Cardiac muscle cell (in vitro differentiated cells and primary cell): Measurements from ENCODE around the gene CALB2. TPM values are rescaled to one million over a fixed set of nuclear protein-coding genes. Genes with fewer than 3 reads are reported as not detected.

Experiments
- DNase-seq, 2 donors: peaks; one replicate each; pipeline versions ENCODE4 v3.0.0 to v3.0.0-alpha.2; 2010 to 2017; ENCODE audit warnings: low read depth in 1 of 2, low spot score in 1 of 2
- H3K27ac ChIP-seq: fragments of 200-600 bp; sonication (generic); 2 replicates; pipeline ENCODE4 v1.5.1; 2016
- H3K27me3 ChIP-seq: fragments of 200-600 bp; sonication (generic); 2 replicates; pipeline ENCODE4 v1.6.0; 2016; ENCODE audit warnings: control low read depth
- H3K36me3 ChIP-seq: fragments of 200-600 bp; sonication (generic); 2 replicates; pipeline ENCODE4 v1.5.1; 2016; ENCODE audit warnings: control low read depth
- H3K4me1 ChIP-seq: fragments of 200-600 bp; sonication (generic); 2 replicates; pipeline ENCODE4 v1.8.1; 2017; ENCODE audit warnings: low read depth, mild to moderate bottlenecking, mixed run types
- H3K4me3 ChIP-seq: fragments of 200-600 bp; sonication (generic); 2 replicates; pipeline ENCODE4 v1.5.1; 2016; ENCODE audit warnings: mild to moderate bottlenecking
- H3K9me3 ChIP-seq: fragments of 200-600 bp; sonication (generic); 2 replicates; pipeline ENCODE4 v1.5.1; 2017; ENCODE audit warnings: low read depth, mild to moderate bottlenecking, control low read depth
- CTCF ChIP-seq: IDR thresholded peaks from 2 replicates; pipeline ENCODE4 v1.5.1; 2012; ENCODE audit warnings: low read depth, mild to moderate bottlenecking, low read length
- polyA plus RNA-seq: library from polyadenylated mRNA; unstranded; fragments of >200 nt; fragmentation: Nextera tagmentation; extraction: Ambion mirVana; gene quantifications from 2 replicates; pipeline ENCODE4 v1.2.1, GENCODE V29; 2016
- total RNA-seq: library from RNA; depleted of rRNA; stranded (reverse); fragments of >200 nt; gene quantifications from 2 replicates; pipeline ENCODE4 v1.2.3, GENCODE V29; 2016

CALB2 gene
- total and polyA plus RNA-seq, 2 experiments from 2014 or later, result 0.36 to 0.45 TPM

DNA sequence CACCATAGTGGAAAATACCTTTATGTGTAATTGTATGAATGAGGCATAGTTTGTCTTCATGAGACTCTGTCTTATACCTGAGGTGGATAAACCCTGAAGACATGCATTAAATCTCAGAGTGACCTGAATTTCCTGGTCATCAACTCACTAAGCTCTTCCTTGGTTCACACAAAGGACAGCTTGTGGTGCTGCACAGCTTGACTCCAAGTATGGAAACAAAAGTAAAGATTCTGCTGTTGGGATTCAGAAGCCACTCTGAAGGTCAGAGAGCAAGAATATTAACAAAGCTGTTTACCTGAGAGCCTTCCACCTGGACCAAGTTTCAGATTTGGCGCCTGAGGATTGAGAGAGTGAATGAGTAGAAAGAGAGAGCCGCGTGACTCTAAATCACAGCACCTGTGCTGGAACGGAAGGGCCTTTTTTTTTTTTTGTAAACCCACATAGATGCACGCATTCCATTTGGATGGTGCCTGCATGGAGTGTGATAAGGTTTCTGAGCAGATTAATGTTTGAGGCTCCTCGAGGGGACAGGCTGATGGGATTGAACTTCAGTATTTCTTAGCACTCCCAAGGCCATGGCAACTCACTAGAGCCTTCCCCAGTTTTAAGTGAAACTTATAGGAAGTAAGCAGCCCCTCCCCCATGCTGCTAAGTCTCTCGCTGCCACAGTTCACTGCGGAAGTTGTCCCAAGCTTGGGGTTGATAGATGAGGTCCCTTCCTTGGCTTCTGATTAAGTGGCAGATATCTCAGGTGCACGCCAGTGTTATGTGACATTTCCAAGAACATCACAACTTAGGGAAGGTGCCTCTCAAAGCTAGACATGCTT, 28.7 kb downstream of the CALB2 start:
- TF ChIP-seq CTCF, result no peak
- no peak overlapping the region for H3K4me3 ChIP-seq
- DNase-seq, result peak in 1 of 2 donors; percentile 15
- H3K27me3 ChIP-seq, result no peaks in the 10 kb centered on the region
- no peaks in the 10 kb centered on the region for H3K9me3 ChIP-seq
- H3K27ac ChIP-seq, result no peak overlapping the region
- peaks cover 19% of the 10 kb centered on the region for H3K4me1 ChIP-seq
- no peaks in the 10 kb centered on the region for H3K36me3 ChIP-seq

- H3K4me1 ChIP-seq, result peaks cover 19% of the 10 kb centered on the region
- H3K27ac ChIP-seq, result no peak overlapping the region
- H3K36me3 ChIP-seq, result no peaks in the 10 kb centered on the region
- no peak for TF ChIP-seq CTCF
- H3K27me3 ChIP-seq, result no peaks in the 10 kb centered on the region
- H3K4me3 ChIP-seq, result no peak overlapping the region
- no peak for DNase-seq
- no peaks in the 10 kb centered on the region for H3K9me3 ChIP-seq
These were observed 30.8 kb downstream of the CALB2 start for GRCh38 chr16:71389330-71389729.

DNA sequence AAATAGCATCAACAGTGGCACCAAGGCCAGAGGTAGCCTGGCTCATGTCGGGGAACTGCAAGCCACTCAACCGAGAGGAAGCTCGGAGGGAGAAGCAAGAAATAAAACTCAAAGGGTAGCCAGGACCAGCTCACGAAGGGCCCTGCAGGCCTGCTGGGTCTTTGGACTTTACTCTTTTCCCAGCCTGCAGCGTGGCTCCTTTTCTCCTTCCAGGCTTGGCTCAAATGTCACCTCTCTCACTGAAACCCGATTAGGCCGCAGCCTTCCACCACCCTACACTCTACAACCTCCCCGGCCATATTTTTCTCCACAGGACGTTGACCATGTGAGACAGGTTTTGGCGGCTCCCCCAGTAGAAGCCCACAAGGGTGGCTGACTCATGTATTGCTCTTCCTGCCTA, 38.1 kb downstream of the CALB2 start:
- H3K4me3 ChIP-seq, result no peak overlapping the region
- no peaks in the 10 kb centered on the region for H3K27me3 ChIP-seq
- DNase-seq, result no peak
- no peak overlapping the region for H3K27ac ChIP-seq
- no peaks in the 10 kb centered on the region for H3K4me1 ChIP-seq
- no peaks in the 10 kb centered on the region for H3K36me3 ChIP-seq
- no peak for TF ChIP-seq CTCF
- no peaks in the 10 kb centered on the region for H3K9me3 ChIP-seq

- TF ChIP-seq CTCF, result no peak
These were observed 41.5 kb downstream of the CALB2 start for GRCh38 chr16:71399801-71400563.

DNA sequence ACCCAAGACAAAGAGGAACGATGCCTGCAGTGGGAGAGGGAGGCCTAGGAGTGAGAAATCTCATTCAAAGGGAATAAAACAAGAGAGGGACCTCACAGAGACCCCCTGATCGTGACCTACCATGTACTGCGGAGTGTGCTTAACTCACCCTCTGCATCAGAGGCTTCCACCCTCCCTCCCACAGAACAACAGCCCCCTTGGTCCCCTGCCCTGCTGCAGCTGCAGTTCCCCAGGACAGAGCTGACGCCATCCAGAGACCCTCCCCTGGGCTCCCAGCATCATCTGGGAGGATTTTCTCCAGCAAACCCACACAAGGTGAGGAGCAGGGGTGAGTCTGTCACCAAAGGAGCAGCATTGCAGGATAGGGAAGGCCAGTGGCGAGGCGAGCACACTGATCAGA, 43.5 kb downstream of the CALB2 start:
- Histone ChIP-seq H3K36me3 (no peaks in the 10 kb centered on the region), H3K27me3 (no peaks in the 10 kb centered on the region), H3K27ac (no peak overlapping the region), H3K9me3 (no peaks in the 10 kb centered on the region), H3K4me3 (no peak overlapping the region), H3K4me1 (no peaks in the 10 kb centered on the region)
- no peak for TF ChIP-seq CTCF
- DNase-seq, result no peak

More at GRCh38 chr16:71399801-71400563, 41.5 kb downstream of the CALB2 start:
- no peaks in the 10 kb centered on the region for H3K27me3 ChIP-seq
- no peaks in the 10 kb centered on the region for H3K4me1 ChIP-seq
- H3K4me3 ChIP-seq, result no peak overlapping the region
- DNase-seq, result peak in 1 of 2 donors; percentile 10
- no peaks in the 10 kb centered on the region for H3K9me3 ChIP-seq
- no peak overlapping the region for H3K27ac ChIP-seq
- no peaks in the 10 kb centered on the region for H3K36me3 ChIP-seq
